Smooth muscle cell of the umbilical artery (primary cell): ENCODE data around the gene HIPK2. TPM values are rescaled to one million over a fixed set of nuclear protein-coding genes. Genes with fewer than 3 reads are reported as not detected.

ENCODE experiments used
- total RNA-seq: library from RNA; depleted of rRNA; stranded (reverse); fragments of >200 nt; gene quantifications from 2 replicates; pipeline ENCODE4 v1.2.3, GENCODE V29; 2014

The HIPK2 gene
- 12.5 and 35.9 TPM in 2 replicates for total RNA-seq

DNA sequence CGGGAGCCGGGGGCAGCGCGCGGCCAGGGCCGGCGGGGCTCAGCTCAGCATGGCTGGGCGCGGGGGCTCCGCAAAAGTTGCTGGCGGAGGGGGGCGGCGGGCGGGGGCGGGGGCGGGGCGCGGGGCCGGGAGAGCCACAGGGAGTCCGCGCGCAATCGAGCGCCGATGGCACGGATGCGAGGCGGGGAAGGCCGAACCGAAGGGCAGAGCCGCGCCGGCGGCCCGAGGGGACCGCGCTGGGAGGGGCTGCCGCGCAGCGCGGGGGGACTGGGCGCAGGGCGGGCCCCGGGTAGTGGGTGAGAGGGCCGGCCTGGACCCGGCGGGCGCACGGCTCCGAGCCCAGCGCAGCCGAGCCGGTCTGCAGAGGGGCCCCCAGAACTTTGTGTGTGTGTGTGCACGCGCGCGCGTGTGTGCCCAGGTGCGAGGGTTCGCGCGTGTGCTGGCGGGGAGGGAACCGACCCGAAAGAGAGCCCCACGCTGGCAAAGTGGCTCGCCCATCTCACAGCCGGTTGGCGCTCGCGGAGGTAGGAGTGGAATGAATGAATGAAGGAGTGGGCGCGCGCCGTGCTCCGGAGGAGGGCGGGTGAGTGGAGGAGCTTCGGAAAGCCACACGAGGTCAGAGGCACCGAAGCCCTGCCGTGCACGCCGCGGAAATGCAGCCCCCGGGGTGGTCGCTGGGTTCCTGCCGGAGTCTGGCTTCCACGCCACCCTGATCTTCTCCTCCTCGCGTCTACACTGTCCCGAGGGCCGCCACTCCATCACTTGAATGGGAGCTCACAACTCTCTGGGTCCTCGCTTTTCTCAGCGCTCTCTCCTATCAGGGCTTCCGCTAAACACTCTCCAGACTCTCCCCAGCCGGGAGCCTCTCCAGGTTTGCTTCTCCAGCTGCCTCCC, at the start of gene HIPK2:
HIPK2 (minus strand) TSS at position 51 of the 894 bp plus-strand sequence. CDS start 375 bp downstream, outside the sequence.

DNA sequence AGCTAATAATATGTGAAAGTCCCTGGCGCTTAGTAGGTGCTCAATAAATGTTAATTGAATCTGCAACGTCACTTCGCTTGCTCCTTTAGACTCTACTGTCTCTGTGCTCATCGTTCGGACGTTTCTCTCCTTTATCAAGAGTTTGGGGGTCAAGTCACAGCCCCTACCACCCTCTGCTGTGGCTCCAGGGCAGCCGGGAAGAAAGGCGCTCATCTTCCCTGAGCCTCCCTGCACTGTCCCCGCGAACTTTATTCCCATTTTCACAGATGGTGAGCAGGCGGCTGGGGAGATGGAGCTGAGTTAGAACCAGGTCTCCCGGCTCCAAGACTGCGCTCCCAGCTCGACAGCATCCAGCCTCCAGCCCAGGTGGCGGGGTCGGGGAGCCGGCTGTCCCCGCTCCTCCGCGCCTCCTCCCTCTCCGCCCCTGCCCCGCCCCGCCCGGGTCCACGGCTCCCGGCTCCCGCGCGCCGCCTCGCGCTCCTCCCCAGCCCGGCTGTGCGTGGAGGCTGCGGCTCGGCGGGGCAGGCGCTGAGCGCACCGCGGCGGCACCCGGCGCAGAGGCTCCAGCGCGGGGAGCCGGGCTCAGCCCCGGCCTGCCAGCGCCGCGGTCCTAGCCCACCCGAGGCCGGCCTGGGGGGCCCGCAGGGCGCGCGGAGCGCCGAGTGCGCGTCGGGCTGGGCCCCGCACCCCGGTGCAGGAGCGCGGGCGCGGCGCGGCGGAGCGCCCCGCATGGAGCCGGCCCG, 254.4 kb downstream of the HIPK2 start, which contains the start of gene CLEC2L:
CLEC2L (plus strand) TSS at position 487 of the 743 bp plus-strand sequence; CDS start at position 730, 243 bp downstream.

Other genes with a start within 250 kb of the HIPK2 start
- gene TBXAS1, start 51.3 kb upstream of the HIPK2 start, total RNA-seq, result 0.30 and 2.4 TPM in 2 replicates